Measurements from ENCODE around the gene GABPB2.

GRCh38 chr1:151098126-151098525 is 27.6 kb downstream of the GABPB2 start:
- no peak for TF ChIP-seq CTCF (tag by site-specific recombination; IDR thresholded peaks at IDR 0.05)
- TF ChIP-seq ZNF670 (tag by site-specific recombination; IDR thresholded peaks at IDR 0.05; ENCODE audit: low read depth): no peak
- TF ChIP-seq ZNF239 (tag by site-specific recombination; IDR thresholded peaks at IDR 0.05): no peak
- no peak for TF ChIP-seq ZNF2 (tag by site-specific recombination; IDR thresholded peaks at IDR 0.05)
- no peak for TF ChIP-seq ZBTB21 (tag by site-specific recombination; IDR thresholded peaks at IDR 0.05)
- TF ChIP-seq ZNF311 (tag by site-specific recombination; IDR thresholded peaks at IDR 0.05; ENCODE audit: borderline replicate concordance): no peak
- no peak for TF ChIP-seq REPIN1 (tag by site-specific recombination; IDR thresholded peaks at IDR 0.05; ENCODE audit: low read depth)
- no peak for TF ChIP-seq YY1 (tag by site-specific recombination; IDR thresholded peaks at IDR 0.05)
- TF ChIP-seq ZBTB49 (tag by site-specific recombination; IDR thresholded peaks at IDR 0.05; ENCODE audit: low read depth): no peak
- no peak for TF ChIP-seq BCL11B (tag by site-specific recombination; IDR thresholded peaks at IDR 0.05; ENCODE audit: low read depth)

All from HEK293 (cell line).